BJ (cell line): ENCODE results near the gene INTS6. TPM values are rescaled to one million over a fixed set of nuclear protein-coding genes. Genes with fewer than 3 reads are reported as not detected.

ENCODE experiments used
- CTCF ChIA-PET: fragments of 350-600 bp; formaldehyde crosslinking; extraction: SDS; loops from one replicate; lab custom pipeline; 2021; ENCODE audit warnings: antibody characterized with exemption, inconsistent platforms; lab: Yijun Ruan, JAX
- POLR2A ChIA-PET: fragments of 300-600 bp; sonication (Branson Sonifier 250); formaldehyde crosslinking; extraction: SDS; loops from one replicate; lab custom pipeline; 2021; ENCODE audit warnings: antibody characterized with exemption; lab: Charles Lee
- DNase-seq: peaks from one replicate; pipeline ENCODE4 v3.0.0-alpha.2; 2011; ENCODE audit warnings: low read depth
- H3K27me3 ChIP-seq: 2 replicates; pipeline ENCODE4 v1.6.0; 2011; ENCODE audit warnings: low read length; ENCODE audit not compliant: control insufficient read depth, insufficient read depth
- H3K36me3 ChIP-seq: 2 replicates; pipeline ENCODE4 v1.5.1; 2011; ENCODE audit warnings: low read length; ENCODE audit not compliant: control insufficient read depth, insufficient read depth
- H3K4me3 ChIP-seq: 2 replicates; pipeline ENCODE4 v1.5.1; 2011; ENCODE audit warnings: low read depth, mild to moderate bottlenecking, control low read depth, low read length
- CTCF ChIP-seq: IDR thresholded peaks from 2 replicates; pipeline ENCODE4 v1.5.1; 2011; ENCODE audit warnings: low read depth, mild to moderate bottlenecking, control low read depth, inconsistent platforms, low read length, moderate library complexity; ENCODE audit not compliant: insufficient read depth
- polyA plus RNA-seq: library from polyadenylated mRNA; depleted of rRNA; stranded (reverse); fragments of >200 nt; gene quantifications from 2 replicates; pipeline ENCODE4 v1.2.3, GENCODE V29; 2011

Gene INTS6
- polyA plus RNA-seq, 1 experiment = 17.2 TPM

DNA sequence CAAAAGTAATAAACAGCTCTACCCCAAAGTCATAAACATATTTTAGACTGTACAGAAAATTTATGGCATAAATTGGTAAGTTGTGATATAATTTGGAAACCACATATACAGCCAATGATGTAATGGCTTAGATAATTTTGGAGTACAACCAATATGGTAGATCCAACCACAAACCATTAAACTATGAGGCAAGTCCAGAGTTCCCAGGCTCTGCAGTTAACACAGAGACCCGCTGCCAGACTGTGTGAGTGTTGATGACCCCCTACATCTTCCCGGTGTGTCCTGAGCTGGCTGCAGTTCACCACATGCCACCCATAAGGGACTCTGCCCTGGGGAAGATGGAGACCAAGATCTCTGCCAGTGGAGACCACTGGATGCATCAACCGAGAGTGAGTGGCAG, 123.2 kb downstream of the INTS6 start:
- POLR2A ChIA-PET = no interaction called here
- DNase-seq = no peak
- CTCF ChIA-PET = interaction anchor here (1.0 kb wide), 1 partner anchor 43 kb away, joined by 3 read pairs; no protein-coding TSS in a partner anchor

GRCh38 chr13:51328488-51328887, 124.3 kb downstream of the INTS6 start:
- no peak for TF ChIP-seq CTCF
- Histone ChIP-seq H3K27me3 (no peaks in the 10 kb centered on the region; the same call in none of the 2 replicates), H3K36me3 (no peaks in the 10 kb centered on the region), H3K4me3 (no peak overlapping the region)
- no peak for DNase-seq
- ChIA-PET POLR2A (no interaction called here), CTCF (no interaction called here)

More for the DNA sequence above, 123.2 kb downstream of the INTS6 start:
- H3K27me3 ChIP-seq = no peaks in the 10 kb centered on the region; the same call in 1 of the 2 replicates
- no peak for TF ChIP-seq CTCF
- no peaks in the 10 kb centered on the region for H3K36me3 ChIP-seq
- H3K4me3 ChIP-seq = no peak overlapping the region

DNA sequence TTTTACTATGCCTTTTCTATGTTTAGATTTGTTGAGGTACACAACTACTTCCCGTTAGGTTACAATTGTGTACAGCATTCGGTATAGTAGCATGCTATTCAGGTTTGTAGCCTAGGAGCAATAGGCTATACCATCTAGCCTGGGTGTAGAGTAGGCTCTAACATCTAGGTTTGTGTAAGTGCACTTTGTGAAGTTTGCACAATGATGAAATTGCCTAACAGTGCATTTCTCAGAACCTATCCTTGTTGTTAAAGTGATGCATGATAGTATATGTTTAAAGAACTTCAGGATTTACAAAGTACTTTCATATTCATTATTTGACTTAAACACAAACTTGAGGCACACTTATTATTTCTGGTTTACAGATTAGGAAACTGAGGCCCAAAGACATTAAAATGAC, 124.9 kb downstream of the INTS6 start:
- Histone ChIP-seq H3K4me3 (no peak overlapping the region), H3K27me3 (no peaks in the 10 kb centered on the region; the same call in none of the 2 replicates), H3K36me3 (no peaks in the 10 kb centered on the region)
- no peak for DNase-seq
- ChIA-PET POLR2A (no interaction called here), CTCF (no interaction called here)
- TF ChIP-seq CTCF = no peak

DNA sequence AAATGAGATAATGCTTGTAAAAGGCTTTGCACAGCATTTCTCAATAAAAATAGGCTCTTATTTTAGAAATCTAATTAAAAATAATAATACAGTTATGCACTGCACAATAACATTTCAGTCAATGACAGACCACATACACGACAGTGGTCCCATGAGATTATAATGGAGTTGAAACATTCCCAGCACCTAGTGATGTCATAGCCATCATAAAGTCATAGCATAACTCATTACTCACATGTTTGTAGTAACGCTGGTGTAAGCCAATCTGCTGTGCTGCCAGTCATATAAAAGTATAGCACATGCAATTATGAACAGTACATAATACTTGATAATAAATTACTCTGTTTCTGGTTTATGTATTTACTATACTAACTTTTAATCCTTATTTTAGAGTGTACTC, 126.1 kb downstream of the INTS6 start:
- Histone ChIP-seq H3K36me3 (no peaks in the 10 kb centered on the region), H3K4me3 (no peak overlapping the region), H3K27me3 (no peaks in the 10 kb centered on the region; the same call in none of the 2 replicates)
- CTCF ChIA-PET = no interaction called here
- POLR2A ChIA-PET = no interaction called here
- DNase-seq = no peak
- TF ChIP-seq CTCF = no peak

GRCh38 chr13:51325837-51326236, 127.0 kb downstream of the INTS6 start:
- DNase-seq = no peak
- TF ChIP-seq CTCF = no peak
- Histone ChIP-seq H3K27me3 (no peaks in the 10 kb centered on the region; the same call in none of the 2 replicates), H3K36me3 (no peaks in the 10 kb centered on the region), H3K4me3 (no peak overlapping the region)
- ChIA-PET CTCF (interaction anchor here (0.5 kb wide), 1 partner anchor 17 kb away, joined by 3 read pairs; no protein-coding TSS in a partner anchor), POLR2A (no interaction called here)
